ENCODE measurements around the gene OR8D1. TPM values are rescaled to one million over a fixed set of nuclear protein-coding genes. Genes with fewer than 3 reads are reported as not detected.

OR8D1 gene
- not detected for total RNA-seq
- not detected for polyA plus RNA-seq

DNA sequence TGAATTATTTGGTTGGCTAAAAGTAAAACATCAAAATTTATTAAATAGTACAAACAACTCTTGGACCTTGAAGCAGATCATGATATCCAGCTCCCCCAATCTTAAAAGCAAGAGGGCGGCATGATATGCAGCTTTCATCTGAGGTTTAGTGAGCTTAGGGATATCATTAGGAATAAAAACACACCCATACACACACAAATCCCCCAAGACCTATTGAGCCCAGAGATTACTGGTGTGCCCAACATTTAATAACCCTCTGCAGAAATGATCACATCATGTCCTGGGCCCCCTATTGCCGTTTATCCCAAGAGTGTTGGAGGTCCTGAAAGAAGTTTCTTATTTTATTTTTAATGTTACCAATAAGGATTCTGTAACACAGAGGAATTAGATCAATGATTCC, at the start of gene OR8D1:
OR8D1 (minus strand) TSS at position 101 of the 400 bp plus-strand sequence. CDS start 3,183 bp downstream, outside the sequence.
- DNase-seq (ENCODE audit: extremely low spot score) = no peak
- WGBS = 69% methylated on average over 2 of the region's 2 CpGs
- Histone ChIP-seq H3K4me1 (ENCODE audit: insufficient read depth) (no peaks in the 10 kb centered on the region), H3K4me3 (ENCODE audit: low read depth, low read length) (no peak within 1 kb of the TSS), H3K36me3 (ENCODE audit: insufficient read depth) (no peaks in the 10 kb centered on the region), H3K27ac (ENCODE audit: low read depth) (no peak within 1 kb of the TSS)

GRCh38 chr11:124359566-124359965, 45.8 kb upstream of the OR8D1 start:
- H3K4me1 ChIP-seq (ENCODE audit: insufficient read depth) = no peaks in the 10 kb centered on the region
- no peak for DNase-seq (ENCODE audit: extremely low spot score)
- WGBS = 27% methylated on average over 2 of the region's 2 CpGs
- no peak overlapping the region for H3K27ac ChIP-seq (ENCODE audit: low read depth)
- H3K4me3 ChIP-seq (ENCODE audit: low read depth, low read length) = no peak overlapping the region
- no peaks in the 10 kb centered on the region for H3K36me3 ChIP-seq (ENCODE audit: insufficient read depth)

DNA sequence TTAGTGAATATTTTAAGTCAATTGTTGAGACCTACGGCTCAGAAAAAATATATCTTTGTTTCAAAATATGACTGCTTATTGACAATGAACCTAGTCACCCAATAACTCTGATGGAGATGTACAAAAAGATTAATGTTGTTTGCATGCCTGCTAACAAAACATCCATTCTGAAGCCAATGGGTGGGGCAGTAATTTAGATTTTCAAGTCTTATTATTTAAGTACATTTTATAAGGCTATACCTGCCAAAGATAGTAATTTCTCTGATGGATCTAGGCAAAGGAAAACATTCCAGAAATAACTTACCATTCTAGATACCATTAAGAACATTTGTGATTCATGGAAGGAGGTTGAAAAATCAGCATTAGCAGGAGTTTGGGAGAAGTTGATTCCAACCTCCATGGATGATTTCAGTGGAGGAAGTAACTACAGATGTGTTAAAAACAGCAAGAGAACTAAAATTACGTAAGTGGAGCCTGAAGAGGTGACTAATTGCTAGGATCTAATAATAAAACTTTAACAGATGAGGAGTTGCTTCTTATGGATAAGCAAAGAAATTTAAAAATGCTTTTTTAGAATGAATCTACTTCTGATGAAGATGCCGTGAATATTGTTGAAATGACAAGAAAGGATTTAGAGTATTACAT, 32.7 kb upstream of the OR8D1 start:
- Histone ChIP-seq H3K4me1 (ENCODE audit: insufficient read depth) (no peaks in the 10 kb centered on the region), H3K4me3 (ENCODE audit: low read depth, low read length) (no peak overlapping the region), H3K36me3 (ENCODE audit: insufficient read depth) (no peaks in the 10 kb centered on the region), H3K27ac (ENCODE audit: low read depth) (no peak overlapping the region)
- WGBS = 33% methylated on average over 3 of the region's 3 CpGs
- no peak for DNase-seq (ENCODE audit: extremely low spot score)

DNA sequence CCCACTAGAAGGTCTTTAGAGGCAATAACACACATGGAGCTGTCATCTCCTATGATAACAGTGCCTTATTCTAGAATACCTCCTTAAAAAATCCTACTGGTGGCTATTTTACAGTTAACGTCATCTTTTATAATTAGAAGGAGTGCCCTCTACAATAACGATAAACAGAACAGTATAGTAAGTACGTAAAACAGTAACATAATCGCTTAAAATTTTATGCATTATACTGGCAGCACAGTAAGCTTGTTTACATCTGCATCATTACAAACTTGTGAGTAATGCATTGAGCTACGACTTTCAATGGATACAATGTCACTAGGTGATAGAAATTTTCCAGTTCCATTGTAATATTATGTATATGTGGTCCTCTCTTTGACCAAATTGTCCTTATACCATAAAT, 30.6 kb upstream of the OR8D1 start:
- H3K36me3 ChIP-seq (ENCODE audit: insufficient read depth) = no peaks in the 10 kb centered on the region
- no peak for DNase-seq (ENCODE audit: extremely low spot score)
- H3K4me3 ChIP-seq (ENCODE audit: low read depth, low read length) = no peak overlapping the region
- WGBS = 68% methylated on average over 5 of the region's 5 CpGs
- no peaks in the 10 kb centered on the region for H3K4me1 ChIP-seq (ENCODE audit: insufficient read depth)
- no peak overlapping the region for H3K27ac ChIP-seq (ENCODE audit: low read depth)

GRCh38 chr11:124340142-124340447, 26.3 kb upstream of the OR8D1 start:
- WGBS = 79% methylated on average over 2 of the region's 2 CpGs
- no peak overlapping the region for H3K4me3 ChIP-seq (ENCODE audit: low read depth, low read length)
- DNase-seq (ENCODE audit: extremely low spot score) = no peak
- no peaks in the 10 kb centered on the region for H3K36me3 ChIP-seq (ENCODE audit: insufficient read depth)
- H3K4me1 ChIP-seq (ENCODE audit: insufficient read depth) = no peaks in the 10 kb centered on the region
- no peak overlapping the region for H3K27ac ChIP-seq (ENCODE audit: low read depth)

- H3K4me3 ChIP-seq (ENCODE audit: low read depth, low read length) = no peak overlapping the region
- no peak overlapping the region for H3K27ac ChIP-seq (ENCODE audit: low read depth)
- 77% methylated on average over 6 of the region's 6 CpGs for WGBS
- no peaks in the 10 kb centered on the region for H3K4me1 ChIP-seq (ENCODE audit: insufficient read depth)
- H3K36me3 ChIP-seq (ENCODE audit: insufficient read depth) = no peaks in the 10 kb centered on the region
- no peak for DNase-seq (ENCODE audit: extremely low spot score)
Measured at GRCh38 chr11:124339396-124340141, 25.8 kb upstream of the OR8D1 start.

- DNase-seq (ENCODE audit: extremely low spot score) = no peak
- H3K4me1 ChIP-seq (ENCODE audit: insufficient read depth) = no peaks in the 10 kb centered on the region
- no peaks in the 10 kb centered on the region for H3K36me3 ChIP-seq (ENCODE audit: insufficient read depth)
- H3K27ac ChIP-seq (ENCODE audit: low read depth) = no peak overlapping the region
- WGBS = 76% methylated on average over 3 of the region's 3 CpGs
- no peak overlapping the region for H3K4me3 ChIP-seq (ENCODE audit: low read depth, low read length)
Measured at GRCh38 chr11:124331873-124332272, 18.1 kb upstream of the OR8D1 start.

DNA sequence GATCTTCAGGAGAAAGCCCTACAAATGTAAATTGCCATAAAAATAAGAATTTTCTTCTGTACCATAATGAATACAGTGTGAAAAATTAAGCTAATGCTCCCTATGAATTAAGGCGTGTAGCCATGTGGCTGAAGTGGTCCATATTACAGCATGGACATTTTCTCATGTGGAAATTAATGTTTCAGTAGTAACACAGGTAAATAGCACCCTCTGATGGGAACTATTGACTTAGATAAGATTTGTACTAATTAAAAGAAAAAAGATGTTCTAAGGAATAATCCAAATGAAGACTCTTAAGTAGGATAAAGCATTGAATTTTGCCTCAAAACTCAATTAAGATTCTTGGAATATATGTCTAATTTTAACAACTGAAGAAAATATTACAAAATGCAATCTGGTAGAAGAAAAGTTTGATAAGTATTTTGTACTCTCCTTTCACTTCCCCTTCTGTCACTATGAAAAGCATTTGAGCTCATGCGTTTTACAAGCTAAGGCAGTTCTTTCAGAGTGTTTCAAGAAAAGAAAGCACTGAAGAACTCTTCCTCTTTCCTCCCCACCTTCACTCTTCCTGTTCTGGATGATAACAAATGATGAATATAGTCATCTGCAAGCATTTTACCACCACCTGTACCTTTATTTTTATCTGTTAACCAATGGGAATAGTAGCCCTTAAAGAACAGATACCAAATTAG, 16.2 kb upstream of the OR8D1 start:
- no peak overlapping the region for H3K4me3 ChIP-seq (ENCODE audit: low read depth, low read length)
- no peaks in the 10 kb centered on the region for H3K4me1 ChIP-seq (ENCODE audit: insufficient read depth)
- 49% methylated on average over 2 of the region's 2 CpGs for whole genome bisulfite sequencing
- DNase-seq (ENCODE audit: extremely low spot score) = no peak
- no peaks in the 10 kb centered on the region for H3K36me3 ChIP-seq (ENCODE audit: insufficient read depth)
- no peak overlapping the region for H3K27ac ChIP-seq (ENCODE audit: low read depth)

- WGBS = 90% methylated on average over 1 of the region's 1 CpG
- Histone ChIP-seq H3K4me3 (ENCODE audit: low read depth, low read length) (no peak overlapping the region), H3K36me3 (ENCODE audit: insufficient read depth) (no peaks in the 10 kb centered on the region), H3K4me1 (ENCODE audit: insufficient read depth) (no peaks in the 10 kb centered on the region), H3K27ac (ENCODE audit: low read depth) (no peak overlapping the region)
- no peak for DNase-seq (ENCODE audit: extremely low spot score)
Measured at GRCh38 chr11:124327775-124328174, 14.0 kb upstream of the OR8D1 start.

GRCh38 chr11:124322356-124322755, 8.6 kb upstream of the OR8D1 start:
- Histone ChIP-seq H3K36me3 (ENCODE audit: insufficient read depth) (no peaks in the 10 kb centered on the region), H3K4me3 (ENCODE audit: low read depth, low read length) (no peak overlapping the region), H3K27ac (ENCODE audit: low read depth) (no peak overlapping the region), H3K4me1 (ENCODE audit: insufficient read depth) (no peaks in the 10 kb centered on the region)
- WGBS = 80% methylated on average over 1 of the region's 1 CpG
- no peak for DNase-seq (ENCODE audit: extremely low spot score)

GRCh38 chr11:124320097-124320496, 6.3 kb upstream of the OR8D1 start, which contains the start of gene OR8D2:
OR8D2 (minus strand) TSS chr11:124320197; CDS start chr11:124320197, 0 bp downstream.
- H3K4me1 ChIP-seq (ENCODE audit: insufficient read depth) = no peaks in the 10 kb centered on the region
- H3K36me3 ChIP-seq (ENCODE audit: insufficient read depth) = no peaks in the 10 kb centered on the region
- DNase-seq (ENCODE audit: extremely low spot score) = no peak
- no peak within 1 kb of the TSS for H3K4me3 ChIP-seq (ENCODE audit: low read depth, low read length)
- no peak within 1 kb of the TSS for H3K27ac ChIP-seq (ENCODE audit: low read depth)
- 65% methylated on average over 1 of the region's 1 CpG for WGBS

DNA sequence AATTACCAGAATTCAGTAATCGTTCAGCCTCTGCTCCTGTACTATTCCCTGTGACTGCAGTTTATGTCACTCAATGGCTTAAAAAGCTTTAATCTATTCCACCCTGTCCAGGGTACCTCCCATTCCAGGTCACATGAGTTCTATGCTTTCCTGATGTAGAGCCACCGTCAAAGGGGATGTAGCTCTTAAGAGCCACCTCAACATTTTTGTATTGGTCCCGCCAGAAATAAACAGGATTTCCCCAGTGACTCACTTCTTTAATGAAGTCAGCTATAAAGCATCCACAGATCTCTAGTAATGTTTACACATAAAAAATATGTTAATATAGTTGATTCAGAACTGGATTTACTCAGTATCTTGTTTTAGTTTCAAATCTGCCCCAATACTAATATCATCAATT, 1.3 kb upstream of the OR8D1 start:
- WGBS = 43% methylated on average over 3 of the region's 3 CpGs
- Histone ChIP-seq H3K36me3 (ENCODE audit: insufficient read depth) (no peaks in the 10 kb centered on the region), H3K4me1 (ENCODE audit: insufficient read depth) (no peaks in the 10 kb centered on the region), H3K27ac (ENCODE audit: low read depth) (no peak overlapping the region), H3K4me3 (ENCODE audit: low read depth, low read length) (no peak overlapping the region)
- no peak for DNase-seq (ENCODE audit: extremely low spot score)

GRCh38 chr11:124313131-124313530, 618 bp downstream of the OR8D1 start:
- H3K27ac ChIP-seq (ENCODE audit: low read depth) = no peak overlapping the region
- WGBS = 89% methylated on average over 4 of the region's 4 CpGs
- H3K36me3 ChIP-seq (ENCODE audit: insufficient read depth) = no peaks in the 10 kb centered on the region

DNA sequence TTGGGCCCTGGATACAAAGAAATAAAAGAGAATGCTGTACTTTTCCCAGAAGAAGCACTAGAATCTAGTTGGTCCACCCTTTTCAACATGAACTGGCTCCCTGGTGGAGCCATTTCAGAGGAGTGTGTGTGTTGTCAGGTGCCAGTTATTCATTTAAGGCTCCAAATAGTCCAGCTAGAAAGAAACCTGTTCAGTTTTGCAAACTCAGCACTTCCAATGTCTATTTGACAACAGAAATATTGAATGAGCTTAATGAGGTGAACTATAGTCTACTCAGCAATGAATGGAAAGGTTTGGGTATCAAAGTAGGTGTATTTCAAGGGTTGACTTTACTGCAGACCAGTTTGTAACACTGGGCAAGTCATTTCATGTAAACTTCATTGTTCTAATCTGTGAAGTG, 2.1 kb downstream of the OR8D1 start:
- Histone ChIP-seq H3K4me1 (ENCODE audit: insufficient read depth) (no peaks in the 10 kb centered on the region), H3K4me3 (ENCODE audit: low read depth, low read length) (no peak overlapping the region), H3K27ac (ENCODE audit: low read depth) (no peak overlapping the region), H3K36me3 (ENCODE audit: insufficient read depth) (no peaks in the 10 kb centered on the region)
- DNase-seq (ENCODE audit: extremely low spot score) = no peak

More at GRCh38 chr11:124313131-124313530, 618 bp downstream of the OR8D1 start:
- Histone ChIP-seq H3K4me3 (ENCODE audit: low read depth, low read length) (no peak overlapping the region), H3K4me1 (ENCODE audit: insufficient read depth) (no peaks in the 10 kb centered on the region)
- no peak for DNase-seq (ENCODE audit: extremely low spot score)

All from urinary bladder (tissue), 4 donors.